H1 (cell line): ENCODE measurements around the gene SCAND1. TPM values are rescaled to one million over a fixed set of nuclear protein-coding genes. Genes with fewer than 3 reads are reported as not detected.
"Not testable (repeated sequence)": the region's sequence is repeated elsewhere in the genome, so short reads cannot be mapped to it uniquely, and the experiment has no call there.

Experiments used
- CTCF ChIA-PET: fragments of 300-600 bp; sonication (Branson Sonifier 250); formaldehyde crosslinking; loops from one replicate; lab custom pipeline; 2021; ENCODE audit not compliant: partially characterized antibody; lab: Charles Lee
- POLR2A ChIA-PET: fragments of 300-600 bp; sonication (Branson Sonifier 250); formaldehyde crosslinking; loops from one replicate; lab custom pipeline; 2021; ENCODE audit warnings: inconsistent platforms; ENCODE audit not compliant: partially characterized antibody; lab: Charles Lee
- DNase-seq, 2 experiments: peaks; one replicate each; pipeline versions ENCODE4 v3.0.0 to v3.0.0-alpha.2; 2010 to 2022; ENCODE audit warnings: low spot score in 2 of 2, low read depth in 1 of 2, mixed read lengths in 1 of 2
- FAIRE-seq: peaks from 2 replicates; lab custom pipeline; 2011; peaks lifted over from hg19 to GRCh38; lab: Jason Lieb, UNC
- H2AFZ ChIP-seq: 2 replicates; pipeline ENCODE4 v1.8.1; 2012; ENCODE audit warnings: low read length, inconsistent platforms
- H2AK5ac ChIP-seq: 2 replicates; pipeline ENCODE4 v1.6.1; 2013; ENCODE audit warnings: low read depth, low read length
- H2BK120ac ChIP-seq: replicated peaks from 2 replicates; pipeline ENCODE3; 2013; ENCODE audit warnings: low read depth, low read length, inconsistent platforms
- H2BK12ac ChIP-seq: 2 replicates; pipeline ENCODE4 v1.6.1; 2013; ENCODE audit warnings: low read depth, low read length
- H2BK15ac ChIP-seq: 2 replicates; pipeline ENCODE4 v1.6.1; 2013; ENCODE audit warnings: low read length
- H2BK20ac ChIP-seq: 2 replicates; pipeline ENCODE4 v1.6.1; 2013; ENCODE audit warnings: low read length
- H2BK5ac ChIP-seq: 2 replicates; pipeline ENCODE4 v1.6.1; 2013; ENCODE audit warnings: low read depth, low read length
- H3K14ac ChIP-seq: 2 replicates; pipeline ENCODE4 v1.6.1; 2013; ENCODE audit warnings: inconsistent platforms; ENCODE audit not compliant: insufficient read length
- H3K18ac ChIP-seq: 2 replicates; pipeline ENCODE4 v1.6.1; 2013; ENCODE audit warnings: low read length; ENCODE audit errors: extremely low read depth
- H3K23ac ChIP-seq: 2 replicates; pipeline ENCODE4 v1.6.1; 2013; ENCODE audit warnings: inconsistent platforms; ENCODE audit not compliant: insufficient read length
- H3K23me2 ChIP-seq: 2 replicates; pipeline ENCODE4 v1.6.1; 2013; ENCODE audit warnings: low read depth, low read length
- H3K27ac ChIP-seq: 2 replicates; pipeline ENCODE4 v1.6.1; 2011; ENCODE audit warnings: low read depth, low read length, inconsistent platforms
- H3K27me3 ChIP-seq, 4 experiments: replicated peaks in 1 of 4; 1 replicate in 1 of 4; 2 replicates in 3 of 4; pipeline versions ENCODE4 v1.6.1 to v1.8.1; 2011 to 2013; ENCODE audit warnings: low read length in 3 of 4, mild to moderate bottlenecking in 3 of 4, inconsistent platforms in 2 of 4, mixed read lengths in 2 of 4, moderate library complexity in 1 of 4; ENCODE audit not compliant: control insufficient read depth in 3 of 4, insufficient read depth in 3 of 4; ENCODE audit errors: extremely low read depth in 1 of 4
- H3K36me3 ChIP-seq, 4 experiments: 2 replicates each; pipeline versions ENCODE4 v1.6.1 to v1.8.1; 2011 to 2013; ENCODE audit warnings: mild to moderate bottlenecking in 4 of 4, low read length in 3 of 4, moderate library complexity in 2 of 4, control low read depth in 1 of 4, inconsistent platforms in 1 of 4; ENCODE audit not compliant: insufficient read depth in 4 of 4, control insufficient read depth in 2 of 4
- H3K4ac ChIP-seq: replicated peaks from 2 replicates; pipeline ENCODE3; 2013; ENCODE audit warnings: low read length, low read depth, mixed read lengths, inconsistent platforms; ENCODE audit not compliant: insufficient read length
- H3K4me1 ChIP-seq, 4 experiments: replicated peaks in 1 of 4; 1 replicate in 1 of 4; 2 replicates in 3 of 4; pipeline versions ENCODE4 v1.6.1 to v1.8.1; 2011 to 2013; ENCODE audit warnings: low read length in 3 of 4, inconsistent platforms in 2 of 4, mixed read lengths in 1 of 4; ENCODE audit not compliant: insufficient read depth in 4 of 4, control insufficient read depth in 3 of 4
- H3K4me2 ChIP-seq, 2 experiments: 2 replicates each; pipeline versions ENCODE4 v1.6.1 to v1.8.1; 2011 to 2013; ENCODE audit warnings: low read depth in 2 of 2, low read length in 2 of 2, control low read depth in 1 of 2, inconsistent platforms in 1 of 2, mild to moderate bottlenecking in 1 of 2; ENCODE audit not compliant: insufficient read depth in 1 of 2
- H3K4me3 ChIP-seq, 4 experiments: fragments of 200-600, 300-600 bp in 1 of 4; sonication (generic), shearing (Covaris generic), sonication (Bioruptor Twin) in 1 of 4; 2 replicates each; pipeline versions ENCODE4 v1.5.1 to v1.8.1; 2011 to 2016; ENCODE audit warnings: low read length in 4 of 4, low read depth in 3 of 4, control low read depth in 2 of 4, inconsistent platforms in 2 of 4, mild to moderate bottlenecking in 2 of 4, mixed read lengths in 1 of 4, moderate library complexity in 1 of 4; ENCODE audit not compliant: insufficient read depth in 2 of 4; ENCODE audit errors: extremely low read depth in 1 of 4
- H3K56ac ChIP-seq: replicated peaks from 2 replicates; pipeline ENCODE3; 2013; ENCODE audit warnings: low read depth, mild to moderate bottlenecking, mixed read lengths, low read length, inconsistent platforms; ENCODE audit not compliant: insufficient read length
- H3K79me1 ChIP-seq: 2 replicates; pipeline ENCODE4 v1.6.1; 2013; ENCODE audit warnings: low read depth, low read length, control low read depth
- H3K79me2 ChIP-seq, 2 experiments: 2 replicates each; pipeline versions ENCODE4 v1.6.1 to v1.8.1; 2012 to 2013; ENCODE audit warnings: low read length in 2 of 2, mild to moderate bottlenecking in 2 of 2, inconsistent platforms in 1 of 2; ENCODE audit not compliant: insufficient read depth in 2 of 2, control insufficient read depth in 1 of 2
- H3K9ac ChIP-seq, 4 experiments: replicated peaks in 1 of 4; 1 replicate in 1 of 4; 2 replicates in 3 of 4; pipeline versions ENCODE4 v1.6.1 to v1.8.1; 2011 to 2013; ENCODE audit warnings: low read depth in 3 of 4, low read length in 3 of 4, control low read depth in 2 of 4, mild to moderate bottlenecking in 2 of 4, moderate library complexity in 2 of 4, inconsistent platforms in 1 of 4; ENCODE audit errors: extremely low read depth in 1 of 4
- H3K9me3 ChIP-seq, 2 experiments: 2 replicates each; pipeline versions ENCODE4 v1.6.1 to v1.8.1; 2012 to 2013; ENCODE audit warnings: mild to moderate bottlenecking in 2 of 2, moderate library complexity in 2 of 2, control low read depth in 1 of 2, inconsistent platforms in 1 of 2, low read depth in 1 of 2, low read length in 1 of 2, mixed read lengths in 1 of 2; ENCODE audit not compliant: insufficient read depth in 2 of 2
- H4K20me1 ChIP-seq, 2 experiments: replicated peaks in 1 of 2; 2 replicates each; pipeline versions ENCODE3 to v1.8.1; 2011 to 2013; ENCODE audit warnings: inconsistent platforms in 2 of 2, low read length in 2 of 2, mild to moderate bottlenecking in 1 of 2; ENCODE audit not compliant: insufficient read depth in 2 of 2, control insufficient read depth in 1 of 2
- H4K5ac ChIP-seq: 2 replicates; pipeline ENCODE4 v1.6.1; 2013; ENCODE audit warnings: low read length, low read depth, mixed read lengths, inconsistent platforms; ENCODE audit not compliant: insufficient read length
- H4K8ac ChIP-seq: 2 replicates; pipeline ENCODE4 v1.8.0; 2013; ENCODE audit warnings: mild to moderate bottlenecking, moderate library complexity, low read length, inconsistent platforms; ENCODE audit not compliant: insufficient read depth; ENCODE audit errors: extremely low read depth
- H4K91ac ChIP-seq: replicated peaks from 2 replicates; pipeline ENCODE3; 2013; ENCODE audit warnings: low read length, mixed read lengths, inconsistent platforms; ENCODE audit not compliant: insufficient read length
- WGBS, 2 experiments: shearing (Covaris generic) in 1 of 2; methylation state at CpG; one replicate each; pipeline versions ENCODE4 v1.1.6 to v1.1.7; 2013 to 2015; ENCODE audit warnings: low lambda C conversion rate in 2 of 2, mixed read lengths in 2 of 2, inconsistent platforms in 1 of 2, low coverage in 1 of 2, missing lambda C conversion rate in 1 of 2; ENCODE audit not compliant: insufficient replicate concordance in 2 of 2, insufficient coverage in 1 of 2, insufficient read length in 1 of 2; ENCODE audit errors: extremely low coverage in 1 of 2, missing lambda C conversion rate in 1 of 2; 5-methylcytosine and 5-hydroxymethylcytosine counted together
- polyA plus RNA-seq, 7 experiments: library from polyadenylated mRNA; depleted of rRNA in 3 of 7; stranded (reverse) in 5 of 7; unstranded in 2 of 7; fragments of >200 nt in 5 of 7; fragments of 200-250 nt in 2 of 7; gene quantifications; 1 replicate in 5 of 7; 2 replicates in 1 of 7; 4 replicates in 1 of 7; pipeline versions ENCODE4 v1.2.1 to v1.2.3, GENCODE V29; 2011 to 2013; ENCODE audit warnings: missing spikeins in 2 of 7, mixed read lengths in 2 of 7
- total RNA-seq: library from RNA; stranded (reverse); fragmentation: NEBNext Ultra II Directional; extraction: Animal tissue kit (Norgen Biotek cat#: 25700); gene quantifications from 2 replicates; pipeline ENCODE4 v1.2.1, GENCODE V29; 2021

The SCAND1 gene
- total and polyA plus RNA-seq, 2 of the 8 experiments (the other 6 are each of a cell fraction or from before 2014, with no cell fraction given), result 73.1 to 83.7 TPM

GRCh38 chr20:36001331-36001730, 47.0 kb upstream of the SCAND1 start:
- H2BK120ac ChIP-seq, H2BK12ac ChIP-seq, H3K79me2 ChIP-seq, H3K36me3 ChIP-seq, H4K91ac ChIP-seq, POLR2A ChIA-PET, H3K4me3 ChIP-seq, H3K79me1 ChIP-seq, H3K4me1 ChIP-seq, DNase-seq, H2BK5ac ChIP-seq, H3K56ac ChIP-seq, CTCF ChIA-PET, FAIRE-seq, H4K8ac ChIP-seq, H3K9ac ChIP-seq, H4K20me1 ChIP-seq, H3K14ac ChIP-seq, H2AFZ ChIP-seq, H3K18ac ChIP-seq, H2AK5ac ChIP-seq, H3K4ac ChIP-seq, H4K5ac ChIP-seq, H3K4me2 ChIP-seq, H2BK20ac ChIP-seq, H2BK15ac ChIP-seq, H3K23ac ChIP-seq, H3K23me2 ChIP-seq, H3K27ac ChIP-seq, H3K27me3 ChIP-seq: not testable (repeated sequence)
- peaks cover 2 to 14% of the 10 kb centered on the region in 2 experiments; a peak in 2 of 4 replicates for H3K9me3 ChIP-seq
- WGBS, 2 experiments, result 100% methylated on average over 2 of the region's 34 CpGs; no CpG with 5 or more reads in 1 of the 2 experiments

GRCh38 chr20:35996492-35996891, 42.2 kb upstream of the SCAND1 start:
- H4K8ac ChIP-seq, H3K79me2 ChIP-seq, H2BK120ac ChIP-seq, H2BK12ac ChIP-seq, H3K4ac ChIP-seq, H2BK15ac ChIP-seq, H3K79me1 ChIP-seq, DNase-seq, H3K14ac ChIP-seq, H4K20me1 ChIP-seq, H4K91ac ChIP-seq, H2BK5ac ChIP-seq, H3K27ac ChIP-seq, H2AK5ac ChIP-seq, H3K23ac ChIP-seq, H3K56ac ChIP-seq, H3K4me1 ChIP-seq, H4K5ac ChIP-seq, H3K23me2 ChIP-seq, H2BK20ac ChIP-seq, POLR2A ChIA-PET, H3K18ac ChIP-seq, H3K9me3 ChIP-seq, H3K36me3 ChIP-seq, H2AFZ ChIP-seq, H3K4me2 ChIP-seq, H3K27me3 ChIP-seq, H3K4me3 ChIP-seq, H3K9ac ChIP-seq, FAIRE-seq: not testable (repeated sequence)
- CTCF ChIA-PET, result interaction anchor here (0.7 to 11.8 kb wide), 11 partner anchors 11 to 140 kb away, joined by 3 to 244 read pairs (median 4); no protein-coding TSS in a partner anchor
- WGBS, 2 experiments, result 84% methylated on average over 8 of the region's 8 CpGs; no CpG with 5 or more reads in 1 of the 2 experiments
